ENCODE measurements around the gene KIF2A.

The KIF2A gene

DNA sequence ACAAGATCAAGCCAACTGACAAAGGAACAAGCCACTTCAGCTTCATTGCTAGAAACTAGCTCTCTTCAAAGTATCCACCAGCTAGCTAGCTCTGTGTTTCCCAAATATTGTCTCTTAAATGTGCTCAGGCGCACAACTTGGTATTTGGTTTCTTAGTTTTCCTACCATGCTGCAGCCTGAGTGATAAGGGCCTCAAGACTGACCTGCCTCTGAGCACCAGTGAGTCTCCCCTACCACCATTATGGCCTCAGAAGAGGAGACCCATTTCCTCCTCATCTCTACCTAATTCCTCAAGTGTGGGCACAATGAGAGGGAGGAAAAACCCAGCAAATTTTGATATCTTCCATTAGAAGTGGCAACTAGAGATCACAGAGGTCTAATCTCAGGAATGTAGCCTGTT lies 34.6 kb upstream of the KIF2A start:
- no peaks in the 10 kb centered on the region for H3K9me3 ChIP-seq (ENCODE audit: control insufficient read depth, low read length)
- no peak overlapping the region for H3K4me3 ChIP-seq (ENCODE audit: insufficient read depth, low read depth, low read length)
- H3K4me1 ChIP-seq (ENCODE audit: control insufficient read depth, insufficient read depth, low read length), result peaks cover 5% of the 10 kb centered on the region
- no peaks in the 10 kb centered on the region for H3K36me3 ChIP-seq (ENCODE audit: control insufficient read depth, insufficient read depth, low read length)
- WGBS, 2 experiments, result 96 to 100% methylated on average over 1 of the region's 1 CpG
- H3K27me3 ChIP-seq (ENCODE audit: control insufficient read depth, insufficient read depth, low read length, poor library complexity, severe bottlenecking), result no peaks in the 10 kb centered on the region
- H3K27ac ChIP-seq (ENCODE audit: insufficient read depth, low read depth, low read length, poor library complexity, severe bottlenecking), result no peak overlapping the region

DNA sequence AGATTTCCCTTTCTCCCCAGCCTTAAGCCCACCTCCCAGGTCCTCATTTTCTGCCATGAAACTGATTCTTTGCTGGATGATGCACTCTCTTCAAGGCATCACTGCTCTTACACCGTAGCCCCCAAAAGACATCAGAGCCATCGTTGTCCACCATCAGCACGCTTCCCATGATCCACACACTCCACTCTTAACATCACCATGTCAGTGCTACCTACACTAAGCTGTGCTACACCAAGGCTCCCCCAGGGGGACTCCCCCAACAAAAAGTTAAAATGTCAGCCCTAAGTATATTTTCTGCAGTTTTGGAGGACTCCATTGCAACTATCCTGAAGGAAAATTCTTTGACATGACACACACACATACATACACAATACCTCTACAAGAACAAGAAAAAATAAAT lies 34.1 kb upstream of the KIF2A start:
- Histone ChIP-seq H3K27me3 (ENCODE audit: control insufficient read depth, insufficient read depth, low read length, poor library complexity, severe bottlenecking) (no peaks in the 10 kb centered on the region), H3K4me3 (ENCODE audit: insufficient read depth, low read depth, low read length) (no peak overlapping the region), H3K9me3 (ENCODE audit: control insufficient read depth, low read length) (no peaks in the 10 kb centered on the region), H3K4me1 (ENCODE audit: control insufficient read depth, insufficient read depth, low read length) (peaks cover 5% of the 10 kb centered on the region), H3K36me3 (ENCODE audit: control insufficient read depth, insufficient read depth, low read length) (no peaks in the 10 kb centered on the region), H3K27ac (ENCODE audit: insufficient read depth, low read depth, low read length, poor library complexity, severe bottlenecking) (no peak overlapping the region)
- WGBS, 2 experiments, result 63 to 64% methylated on average over 3 of the region's 3 CpGs

DNA sequence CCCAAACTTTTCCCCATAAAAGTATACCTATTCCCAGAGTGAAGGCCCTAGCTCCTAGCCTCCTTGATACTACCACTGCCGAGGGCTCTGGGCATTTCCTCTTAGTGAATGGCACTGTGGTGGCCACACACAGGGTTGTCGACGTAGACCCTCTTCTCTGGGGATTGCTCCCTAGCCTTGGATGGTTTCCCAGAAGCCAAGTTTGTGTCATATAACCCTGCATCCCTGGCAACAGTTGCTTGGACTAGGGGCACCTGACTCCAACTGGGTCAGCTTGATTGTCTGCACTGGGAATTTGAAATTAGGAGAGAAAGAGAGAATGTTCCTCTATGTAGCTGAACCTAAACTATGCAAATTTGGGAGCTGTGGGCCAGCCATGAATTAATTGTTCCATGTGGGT lies 32.3 kb upstream of the KIF2A start:
- Histone ChIP-seq H3K27me3 (ENCODE audit: control insufficient read depth, insufficient read depth, low read length, poor library complexity, severe bottlenecking) (no peaks in the 10 kb centered on the region), H3K27ac (ENCODE audit: insufficient read depth, low read depth, low read length, poor library complexity, severe bottlenecking) (no peak overlapping the region), H3K36me3 (ENCODE audit: control insufficient read depth, insufficient read depth, low read length) (no peaks in the 10 kb centered on the region), H3K4me1 (ENCODE audit: control insufficient read depth, insufficient read depth, low read length) (no peaks in the 10 kb centered on the region), H3K9me3 (ENCODE audit: control insufficient read depth, low read length) (no peaks in the 10 kb centered on the region), H3K4me3 (ENCODE audit: insufficient read depth, low read depth, low read length) (no peak overlapping the region)
- WGBS, 2 experiments, result 94% methylated on average over 3 of the region's 3 CpGs

DNA sequence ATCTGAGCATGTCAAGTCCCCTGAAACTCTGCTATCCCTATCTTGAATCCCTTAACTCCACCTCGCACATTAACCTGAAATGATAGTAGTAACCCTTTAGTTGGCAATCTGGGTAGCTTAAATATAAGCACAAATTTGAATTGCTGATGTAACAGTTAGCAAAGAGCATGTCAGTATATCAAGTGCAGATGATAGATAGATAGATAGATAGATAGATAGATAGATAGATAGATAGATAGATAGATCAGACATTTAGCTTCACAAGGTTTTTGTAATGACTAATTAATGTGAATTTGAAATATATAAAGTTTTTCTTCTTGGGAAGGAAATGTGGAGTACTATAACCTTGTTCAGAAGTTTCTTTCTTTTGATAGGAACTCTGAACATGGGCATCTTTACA lies 30.4 kb upstream of the KIF2A start:
- 94 to 100% methylated on average over 1 of the region's 1 CpG for WGBS, 2 experiments
- Histone ChIP-seq H3K27ac (ENCODE audit: insufficient read depth, low read depth, low read length, poor library complexity, severe bottlenecking) (no peak overlapping the region), H3K36me3 (ENCODE audit: control insufficient read depth, insufficient read depth, low read length) (no peaks in the 10 kb centered on the region), H3K4me3 (ENCODE audit: insufficient read depth, low read depth, low read length) (no peak overlapping the region), H3K9me3 (ENCODE audit: control insufficient read depth, low read length) (no peaks in the 10 kb centered on the region), H3K27me3 (ENCODE audit: control insufficient read depth, insufficient read depth, low read length, poor library complexity, severe bottlenecking) (no peaks in the 10 kb centered on the region), H3K4me1 (ENCODE audit: control insufficient read depth, insufficient read depth, low read length) (no peaks in the 10 kb centered on the region)

DNA sequence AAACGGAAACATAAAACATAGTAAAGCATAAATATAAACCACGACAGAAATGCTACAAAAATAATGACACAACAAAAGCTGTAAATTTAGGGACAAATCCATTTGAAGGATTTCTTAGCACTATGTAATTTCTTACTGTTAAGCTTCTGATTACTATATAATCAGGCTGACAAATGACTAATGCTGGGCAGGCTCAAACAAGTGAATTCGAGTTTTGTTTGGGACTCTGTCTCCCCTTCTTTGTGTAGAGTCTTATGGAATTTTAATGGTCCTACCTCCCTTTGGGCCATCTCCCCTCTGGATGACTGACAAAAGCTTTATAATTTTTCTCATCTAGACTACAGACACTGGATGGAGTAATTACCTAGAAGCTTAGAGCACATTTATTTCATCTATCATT lies 24.6 kb upstream of the KIF2A start:
- 94 to 95% methylated on average over 2 to 3 of the region's 3 CpGs for WGBS, 2 experiments
- Histone ChIP-seq H3K36me3 (ENCODE audit: control insufficient read depth, insufficient read depth, low read length) (no peaks in the 10 kb centered on the region), H3K4me1 (ENCODE audit: control insufficient read depth, insufficient read depth, low read length) (no peaks in the 10 kb centered on the region), H3K9me3 (ENCODE audit: control insufficient read depth, low read length) (no peaks in the 10 kb centered on the region), H3K4me3 (ENCODE audit: insufficient read depth, low read depth, low read length) (no peak overlapping the region), H3K27me3 (ENCODE audit: control insufficient read depth, insufficient read depth, low read length, poor library complexity, severe bottlenecking) (no peaks in the 10 kb centered on the region), H3K27ac (ENCODE audit: insufficient read depth, low read depth, low read length, poor library complexity, severe bottlenecking) (no peak overlapping the region)

DNA sequence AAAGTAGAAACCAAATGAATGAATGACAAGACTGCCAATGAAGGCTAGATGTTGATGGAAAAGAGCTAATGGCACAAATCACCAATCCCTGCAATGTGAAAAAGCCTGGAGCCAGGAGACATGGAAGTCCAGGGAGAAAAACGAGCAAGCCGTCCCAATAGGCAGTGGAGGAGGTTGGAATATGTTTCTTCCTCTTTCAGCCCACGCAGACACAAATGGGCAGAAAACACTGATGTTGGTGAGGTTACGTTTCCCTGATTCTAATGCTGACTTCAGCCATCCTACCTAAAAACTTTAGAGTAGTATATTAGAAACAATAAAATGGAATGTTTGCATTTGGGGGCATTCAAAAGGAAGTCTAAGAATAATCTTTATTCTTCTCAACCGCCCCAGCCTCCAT lies 23.9 kb upstream of the KIF2A start:
- Histone ChIP-seq H3K4me3 (ENCODE audit: insufficient read depth, low read depth, low read length) (no peak overlapping the region), H3K9me3 (ENCODE audit: control insufficient read depth, low read length) (no peaks in the 10 kb centered on the region), H3K27ac (ENCODE audit: insufficient read depth, low read depth, low read length, poor library complexity, severe bottlenecking) (no peak overlapping the region), H3K4me1 (ENCODE audit: control insufficient read depth, insufficient read depth, low read length) (no peaks in the 10 kb centered on the region), H3K36me3 (ENCODE audit: control insufficient read depth, insufficient read depth, low read length) (no peaks in the 10 kb centered on the region), H3K27me3 (ENCODE audit: control insufficient read depth, insufficient read depth, low read length, poor library complexity, severe bottlenecking) (no peaks in the 10 kb centered on the region)
- 84 to 98% methylated on average over 3 to 5 of the region's 5 CpGs for WGBS, 2 experiments

DNA sequence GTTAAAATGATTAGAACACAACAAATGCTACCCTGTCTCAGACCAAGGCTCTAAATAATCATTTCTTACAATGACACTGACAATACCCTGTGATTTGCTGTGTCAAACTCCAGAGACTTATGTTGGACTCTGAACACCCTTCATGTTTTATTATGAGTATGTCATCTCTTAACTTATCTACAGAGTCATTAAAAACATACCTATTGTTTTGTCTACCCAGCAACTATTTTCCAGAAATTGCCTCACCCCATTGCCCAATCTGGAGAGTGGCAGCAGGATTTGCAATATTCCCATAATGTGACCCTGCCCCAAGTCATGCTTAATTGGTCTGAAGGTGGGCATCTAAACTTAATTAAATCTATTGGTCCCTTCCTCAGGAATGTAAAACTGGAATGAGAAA lies 23.0 kb upstream of the KIF2A start:
- no peak overlapping the region for H3K27ac ChIP-seq (ENCODE audit: insufficient read depth, low read depth, low read length, poor library complexity, severe bottlenecking)
- no peaks in the 10 kb centered on the region for H3K27me3 ChIP-seq (ENCODE audit: control insufficient read depth, insufficient read depth, low read length, poor library complexity, severe bottlenecking)
- no peaks in the 10 kb centered on the region for H3K4me1 ChIP-seq (ENCODE audit: control insufficient read depth, insufficient read depth, low read length)
- H3K9me3 ChIP-seq (ENCODE audit: control insufficient read depth, low read length), result no peaks in the 10 kb centered on the region
- no peak overlapping the region for H3K4me3 ChIP-seq (ENCODE audit: insufficient read depth, low read depth, low read length)
- no peaks in the 10 kb centered on the region for H3K36me3 ChIP-seq (ENCODE audit: control insufficient read depth, insufficient read depth, low read length)

DNA sequence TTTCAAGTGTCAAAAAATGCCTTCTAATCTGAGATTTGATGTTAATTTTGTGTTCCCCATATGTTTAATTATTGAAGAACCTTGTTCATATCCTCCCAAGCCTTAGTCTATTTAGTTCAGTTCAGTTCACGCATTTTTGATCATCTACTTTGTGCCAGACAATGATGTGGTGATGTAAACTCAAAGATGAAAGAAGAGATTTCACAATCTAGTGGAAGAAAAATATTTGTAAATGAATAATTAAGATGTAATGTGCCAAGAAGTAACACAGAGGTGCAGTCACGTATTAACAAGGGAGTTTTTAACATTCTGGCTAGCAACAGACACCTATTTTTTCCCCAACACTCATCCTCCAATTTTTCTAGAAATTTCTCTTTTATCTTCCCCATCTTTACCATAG lies 22.1 kb upstream of the KIF2A start:
- Histone ChIP-seq H3K27me3 (ENCODE audit: control insufficient read depth, insufficient read depth, low read length, poor library complexity, severe bottlenecking) (no peaks in the 10 kb centered on the region), H3K9me3 (ENCODE audit: control insufficient read depth, low read length) (no peaks in the 10 kb centered on the region), H3K27ac (ENCODE audit: insufficient read depth, low read depth, low read length, poor library complexity, severe bottlenecking) (no peak overlapping the region), H3K4me1 (ENCODE audit: control insufficient read depth, insufficient read depth, low read length) (no peaks in the 10 kb centered on the region), H3K4me3 (ENCODE audit: insufficient read depth, low read depth, low read length) (no peak overlapping the region), H3K36me3 (ENCODE audit: control insufficient read depth, insufficient read depth, low read length) (no peaks in the 10 kb centered on the region)
- WGBS, 2 experiments, result 96 to 100% methylated on average over 2 of the region's 2 CpGs

DNA sequence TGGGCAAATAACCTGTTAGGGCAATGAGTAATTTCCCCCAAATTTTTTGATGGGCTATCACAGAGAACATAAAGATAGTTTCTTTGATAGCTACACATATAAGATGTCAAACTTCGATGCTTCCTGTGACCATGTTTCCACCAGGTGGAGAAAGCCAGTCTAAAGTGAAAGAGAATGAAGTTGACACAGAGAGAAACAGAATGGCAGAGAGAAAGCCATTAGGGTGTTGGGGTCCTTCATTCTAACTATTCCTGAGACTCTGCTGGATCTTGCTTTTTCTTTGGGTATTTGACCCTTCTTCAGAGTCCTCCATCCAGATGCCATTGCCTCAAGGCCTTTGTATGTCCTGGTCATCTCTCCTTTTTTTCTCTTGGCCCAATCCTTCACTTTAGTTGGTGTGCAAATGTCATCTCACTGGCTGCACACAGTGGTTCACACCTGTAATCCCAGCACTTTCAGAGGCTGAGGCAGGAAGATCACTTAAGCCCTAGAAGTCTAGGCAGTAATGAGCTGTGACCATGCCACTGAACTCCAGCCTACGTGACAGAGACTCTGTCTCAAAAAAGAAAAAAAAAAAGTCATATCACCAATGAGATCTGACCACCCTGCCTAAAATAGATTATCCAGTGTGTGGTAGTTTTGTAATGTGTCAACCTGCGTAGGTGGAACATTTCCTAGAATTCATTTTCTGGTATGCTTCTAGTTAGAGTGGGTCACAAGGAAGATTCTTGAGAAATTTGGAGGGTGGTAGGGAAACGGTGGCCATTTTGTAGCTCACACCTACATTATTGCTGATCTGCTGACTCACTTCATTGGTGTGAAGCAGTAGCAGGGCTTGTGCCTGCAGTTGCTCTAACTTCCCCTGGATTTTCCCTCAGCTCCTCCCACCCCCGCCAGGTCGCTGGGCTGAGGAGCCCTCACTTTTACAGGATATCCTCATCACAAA lies 20.8 kb upstream of the KIF2A start:
- no peaks in the 10 kb centered on the region for H3K4me1 ChIP-seq (ENCODE audit: control insufficient read depth, insufficient read depth, low read length)
- no peaks in the 10 kb centered on the region for H3K27me3 ChIP-seq (ENCODE audit: control insufficient read depth, insufficient read depth, low read length, poor library complexity, severe bottlenecking)
- 91 to 94% methylated on average over 5 to 6 of the region's 6 CpGs for WGBS, 2 experiments
- no peaks in the 10 kb centered on the region for H3K36me3 ChIP-seq (ENCODE audit: control insufficient read depth, insufficient read depth, low read length)
- no peaks in the 10 kb centered on the region for H3K9me3 ChIP-seq (ENCODE audit: control insufficient read depth, low read length)
- no peak overlapping the region for H3K4me3 ChIP-seq (ENCODE audit: insufficient read depth, low read depth, low read length)
- no peak overlapping the region for H3K27ac ChIP-seq (ENCODE audit: insufficient read depth, low read depth, low read length, poor library complexity, severe bottlenecking)

DNA sequence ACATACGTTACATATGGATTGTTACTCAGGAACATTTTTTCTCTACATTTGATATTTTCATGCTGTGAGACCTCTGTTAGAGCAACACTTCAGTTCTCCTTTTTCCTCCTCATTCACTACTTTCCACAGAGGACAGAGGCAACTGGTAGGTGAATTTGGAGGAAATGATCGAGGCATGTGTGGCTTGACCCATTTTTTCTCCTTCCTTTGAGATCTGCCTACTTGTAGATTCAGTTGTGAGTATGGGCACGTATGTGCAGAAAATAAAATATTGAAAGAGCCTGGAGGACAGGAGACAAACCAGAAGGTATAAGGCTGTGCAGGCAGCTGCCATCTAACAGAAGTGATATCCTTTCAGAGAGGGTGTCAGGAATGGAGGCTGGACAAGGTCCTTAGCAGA lies 19.2 kb upstream of the KIF2A start:
- H3K4me1 ChIP-seq (ENCODE audit: control insufficient read depth, insufficient read depth, low read length), result no peaks in the 10 kb centered on the region
- no peaks in the 10 kb centered on the region for H3K36me3 ChIP-seq (ENCODE audit: control insufficient read depth, insufficient read depth, low read length)
- no peak overlapping the region for H3K27ac ChIP-seq (ENCODE audit: insufficient read depth, low read depth, low read length, poor library complexity, severe bottlenecking)
- WGBS, 2 experiments, result 89 to 91% methylated on average over 3 of the region's 3 CpGs
- H3K27me3 ChIP-seq (ENCODE audit: control insufficient read depth, insufficient read depth, low read length, poor library complexity, severe bottlenecking), result no peaks in the 10 kb centered on the region
- H3K4me3 ChIP-seq (ENCODE audit: insufficient read depth, low read depth, low read length), result no peak overlapping the region
- no peaks in the 10 kb centered on the region for H3K9me3 ChIP-seq (ENCODE audit: control insufficient read depth, low read length)
